Stimulated activated CD8-positive, alpha-beta memory T cell treated with anti-CD3 and anti-CD28 coated beads, Interleukin-2, amount 100 ng/mL, for 48 hours (primary cell): Measurements from ENCODE around the gene ELF2.
A peak's percentile ranks its signal among the peaks of the same experiment; 100 is the strongest.
"Not testable (repeated sequence)": the region's sequence is repeated elsewhere in the genome, so short reads cannot be mapped to it uniquely, and the experiment has no call there.

Experiments
- DNase-seq, 2 donors: peaks; one replicate each; pipeline ENCODE4 v3.0.0-alpha.2; 2020; ENCODE audit warnings: low read depth in 2 of 2

Gene ELF2

DNA sequence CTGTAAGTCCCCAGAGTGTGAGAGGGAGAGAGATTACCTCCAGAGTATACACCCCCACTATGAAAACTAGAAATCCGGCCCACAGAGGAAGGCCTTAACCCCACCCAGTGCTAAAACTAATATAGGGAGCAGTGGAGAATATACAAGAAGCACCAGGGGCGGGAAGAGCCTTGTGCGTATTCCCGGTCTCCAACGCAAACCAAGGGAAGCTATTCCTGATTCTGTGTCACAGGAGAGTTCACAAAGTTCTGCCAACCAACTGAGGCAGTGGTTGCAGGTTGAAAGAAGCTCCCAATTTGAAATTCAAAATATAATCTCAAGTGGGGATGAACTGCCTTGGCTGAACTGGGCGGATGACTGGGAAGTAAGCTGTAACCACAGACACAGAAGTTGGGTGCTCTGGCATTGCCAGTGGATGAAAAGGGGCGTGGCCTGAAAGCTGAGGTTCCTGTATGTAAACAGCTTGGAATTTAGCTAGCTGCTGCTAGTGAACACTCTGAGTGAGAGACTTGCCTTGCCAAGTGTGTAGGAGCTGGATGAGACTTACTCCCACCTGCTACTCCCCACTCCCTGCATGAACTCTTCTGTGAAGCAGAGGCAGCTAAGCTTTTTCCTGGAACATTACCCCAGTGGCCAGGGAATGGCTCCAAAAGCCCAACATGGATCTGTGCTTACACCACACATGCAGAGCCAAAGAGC lies 32.7 kb downstream of the ELF2 start:
- DNase-seq: no peak

DNA sequence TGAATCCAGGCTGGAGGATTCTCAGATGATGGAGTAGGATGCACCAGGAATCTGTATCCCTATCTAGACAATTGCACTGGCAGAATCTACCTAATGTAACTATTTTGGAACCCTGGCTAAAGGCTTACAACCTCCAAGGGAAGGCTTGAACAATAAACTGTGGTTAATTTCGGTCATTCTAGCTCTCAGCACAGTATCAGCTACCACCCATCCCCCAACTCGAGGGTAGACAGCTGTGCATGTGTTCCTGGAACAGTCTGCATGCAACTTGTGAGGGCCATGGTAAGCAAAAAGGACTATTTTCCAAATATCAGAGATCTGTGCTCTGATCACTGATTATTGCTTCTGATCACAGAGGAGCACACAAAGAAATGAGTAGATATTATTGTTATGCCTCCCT lies 34.0 kb downstream of the ELF2 start:
- DNase-seq: no peak

DNA sequence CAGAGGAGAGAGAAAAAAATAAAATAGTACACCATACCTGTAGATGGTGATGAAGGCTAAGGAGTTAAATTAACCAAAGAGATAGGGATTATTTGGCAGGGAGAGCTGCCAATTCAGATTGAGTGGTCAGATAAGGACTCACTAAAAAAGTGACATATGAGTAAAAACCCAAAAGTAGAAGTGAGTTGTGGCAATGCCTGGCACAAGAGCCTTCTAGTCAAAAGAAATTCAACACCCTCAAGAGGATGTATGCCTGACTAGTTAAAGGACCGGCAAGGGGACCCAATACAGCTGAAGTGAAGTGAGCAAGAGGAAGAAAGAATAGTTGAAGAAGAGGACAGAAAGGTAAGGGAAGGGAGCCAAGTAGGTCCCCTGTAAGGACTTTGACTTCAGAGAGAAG lies 34.9 kb downstream of the ELF2 start:
- no peak for DNase-seq

DNA sequence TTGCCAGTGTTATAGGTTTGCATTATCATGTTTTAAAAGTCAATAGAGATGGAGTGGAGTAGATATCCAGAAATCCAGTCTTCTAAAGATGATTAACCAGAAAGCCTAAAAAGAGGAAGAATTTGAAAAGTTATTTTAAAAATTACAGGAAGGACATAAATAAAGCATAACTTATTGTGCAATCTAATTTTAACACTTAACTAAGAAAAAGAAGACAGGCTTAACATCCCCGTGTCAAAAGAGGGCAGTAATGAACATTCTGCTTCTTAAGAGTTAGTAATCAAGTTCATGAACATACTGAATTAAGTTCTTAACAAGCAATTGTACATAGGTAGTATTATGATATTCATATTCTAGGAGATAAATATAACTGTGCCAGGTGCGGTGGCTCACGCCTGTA lies 39.3 kb downstream of the ELF2 start:
- DNase-seq: no peak

DNA sequence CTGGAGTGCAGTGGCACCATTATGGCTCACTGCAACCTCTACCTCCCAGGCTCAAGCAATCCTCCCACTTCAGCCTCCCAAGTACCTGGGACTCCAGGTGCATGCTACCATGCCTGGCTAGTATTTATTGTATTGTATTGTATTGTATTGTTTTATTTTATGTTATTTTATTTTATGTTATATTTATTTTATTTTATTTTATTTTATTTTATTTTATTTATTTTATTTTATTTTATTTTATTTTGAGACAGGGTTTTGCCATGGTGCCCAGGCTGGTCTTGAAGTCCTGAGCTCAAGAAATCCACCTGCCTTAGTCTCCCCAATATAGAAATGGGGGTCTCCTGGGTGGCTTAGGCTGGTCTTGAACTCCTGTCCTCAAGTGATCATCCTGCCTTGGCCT lies 42.6 kb downstream of the ELF2 start:
- no peak for DNase-seq

DNA sequence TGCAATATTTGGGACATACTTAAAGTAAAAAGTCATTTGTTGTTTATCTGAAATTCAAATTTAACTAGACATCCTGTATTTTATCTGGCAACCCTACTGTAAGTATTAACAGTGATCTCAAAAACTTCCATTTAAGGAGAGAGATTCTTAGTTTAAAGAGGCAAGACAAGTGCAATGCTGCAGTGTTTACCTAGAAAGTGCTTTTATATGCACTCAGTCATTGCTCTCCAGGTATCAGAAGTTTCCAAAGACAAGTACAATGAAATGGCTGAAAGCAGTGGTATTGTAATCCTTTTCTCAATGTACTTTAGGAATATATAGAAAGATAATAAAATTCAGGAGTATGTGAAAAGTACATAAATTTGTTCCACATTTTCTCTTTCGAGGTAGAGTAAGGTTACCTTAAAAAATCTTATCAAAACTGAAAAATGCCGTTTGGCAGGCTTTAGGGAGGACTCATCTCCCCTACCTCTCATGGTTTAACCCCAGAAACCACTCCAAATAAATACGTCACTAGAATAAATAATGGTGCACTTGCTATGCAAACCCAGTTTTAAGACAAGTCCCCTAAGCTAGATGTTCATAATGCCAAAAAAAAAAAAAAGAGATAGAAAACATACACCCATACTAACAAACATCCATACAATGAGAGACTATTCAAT lies 45.7 kb downstream of the ELF2 start:
- DNase-seq: no peak

DNA sequence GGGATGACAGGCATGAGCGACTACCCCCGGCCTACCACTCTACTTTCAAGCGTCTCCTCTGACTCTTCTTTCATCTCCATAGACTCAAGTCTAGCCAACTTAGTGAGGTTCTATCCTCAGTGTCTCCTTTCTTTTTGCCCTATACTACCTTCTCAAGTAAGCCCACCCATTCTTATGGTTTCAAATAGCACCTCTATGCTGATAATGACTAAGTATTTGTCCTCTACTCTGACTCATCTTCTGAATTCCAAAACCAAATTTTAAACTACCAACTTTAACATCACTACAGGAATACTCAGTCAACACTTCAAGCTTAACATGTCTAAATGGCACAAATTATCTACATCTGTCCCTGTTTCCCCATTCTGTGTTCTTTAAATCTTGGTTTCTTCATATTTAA lies 47.8 kb downstream of the ELF2 start:
- no peak for DNase-seq

DNA sequence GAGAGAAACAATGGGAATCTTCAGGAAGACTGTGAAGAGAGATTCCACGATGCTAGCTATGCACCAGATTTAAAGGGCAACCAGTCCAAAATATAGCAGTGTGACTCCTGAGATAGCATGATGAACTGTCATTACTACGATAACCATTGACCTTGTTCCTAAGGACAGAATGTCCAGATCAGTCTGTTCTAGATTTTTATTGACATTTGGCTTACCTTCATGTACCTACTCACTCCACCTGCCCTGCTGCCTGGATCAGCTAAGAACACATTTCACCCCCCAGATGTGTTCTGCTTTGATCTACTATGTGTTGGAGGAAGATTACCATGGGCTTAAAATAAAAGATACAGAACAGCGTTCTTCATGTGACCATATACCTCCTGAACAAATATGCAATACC lies 50.1 kb downstream of the ELF2 start:
- no peak for DNase-seq

DNA sequence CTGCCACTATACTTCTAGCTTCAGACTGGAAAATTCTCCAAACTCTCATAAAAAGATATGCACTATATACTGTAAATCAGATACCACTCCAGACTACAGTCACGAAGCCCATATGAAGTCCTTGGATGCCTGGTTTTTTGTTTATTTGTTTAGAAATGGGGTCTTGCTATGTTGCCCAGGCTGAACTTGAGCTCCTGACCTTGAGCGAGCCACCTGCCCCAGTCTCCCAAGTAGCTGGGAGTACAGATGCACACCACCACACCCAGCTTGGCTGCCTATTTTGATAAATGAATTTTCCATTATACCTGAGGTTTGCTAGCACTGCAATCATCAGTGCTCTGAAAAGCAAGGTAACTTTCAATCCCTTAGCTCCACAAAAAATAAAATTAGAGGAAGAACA lies 53.1 kb downstream of the ELF2 start:
- DNase-seq: no peak

DNA sequence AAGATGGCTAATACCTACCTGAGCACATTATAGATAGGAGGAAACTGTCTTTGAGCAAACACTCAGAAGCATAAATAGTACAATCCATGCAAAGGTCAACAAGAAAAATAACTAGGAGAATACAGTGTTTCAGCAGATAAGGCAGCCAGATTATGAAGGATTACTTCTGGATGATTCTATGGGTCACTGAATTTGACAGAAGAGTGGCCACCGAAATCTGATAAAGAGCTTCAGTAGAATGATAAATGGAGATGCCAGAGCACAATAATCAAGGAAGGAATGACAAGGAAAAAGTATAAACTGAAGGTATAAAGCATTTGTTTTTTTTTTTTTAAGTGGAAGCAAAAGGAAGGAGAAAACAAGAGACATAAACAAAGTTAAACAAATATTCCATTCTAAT lies 58.7 kb downstream of the ELF2 start:
- DNase-seq: no peak

DNA sequence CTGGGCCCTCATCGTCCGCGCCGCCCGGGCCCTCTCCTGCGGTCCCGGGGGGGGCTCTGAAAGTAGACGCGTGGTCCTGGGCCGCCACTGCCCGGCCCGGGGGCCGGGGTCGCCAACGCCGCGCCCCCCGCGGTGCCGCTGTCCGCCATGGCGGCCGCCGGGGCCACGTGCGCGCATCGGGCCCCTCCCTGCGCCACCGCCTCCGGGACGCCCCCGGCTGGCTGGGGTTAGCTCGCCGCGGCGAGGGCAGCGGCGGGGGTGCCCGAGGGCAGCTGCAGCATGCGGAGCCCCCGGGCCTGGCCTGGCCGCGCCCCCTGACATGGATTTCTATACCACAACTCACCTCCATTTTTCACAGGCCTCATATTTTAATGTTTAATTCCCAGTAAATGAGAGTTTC lies 61.8 kb downstream of the ELF2 start:
- DNase-seq: no peak

DNA sequence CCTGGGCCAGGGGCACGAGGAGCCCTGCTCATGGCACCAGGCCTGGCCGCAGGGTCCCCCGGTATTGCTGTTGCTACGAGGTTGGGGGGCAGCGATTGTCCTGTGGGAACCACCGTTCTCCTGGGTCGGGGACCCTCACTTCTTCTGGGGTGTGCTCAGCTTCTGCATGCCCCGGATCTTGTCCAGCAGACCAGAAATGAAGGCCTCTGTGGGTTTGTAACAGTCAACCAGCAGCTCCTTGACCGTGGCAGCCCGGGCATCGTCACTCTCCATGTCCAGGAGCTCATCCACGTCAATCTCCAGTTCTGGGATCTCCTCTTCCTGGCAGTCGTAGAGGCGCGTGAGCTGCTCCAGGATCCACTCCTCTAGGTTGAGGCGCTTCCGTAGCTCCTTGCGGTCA lies 62.2 kb downstream of the ELF2 start:
- not testable (repeated sequence) for DNase-seq

DNA sequence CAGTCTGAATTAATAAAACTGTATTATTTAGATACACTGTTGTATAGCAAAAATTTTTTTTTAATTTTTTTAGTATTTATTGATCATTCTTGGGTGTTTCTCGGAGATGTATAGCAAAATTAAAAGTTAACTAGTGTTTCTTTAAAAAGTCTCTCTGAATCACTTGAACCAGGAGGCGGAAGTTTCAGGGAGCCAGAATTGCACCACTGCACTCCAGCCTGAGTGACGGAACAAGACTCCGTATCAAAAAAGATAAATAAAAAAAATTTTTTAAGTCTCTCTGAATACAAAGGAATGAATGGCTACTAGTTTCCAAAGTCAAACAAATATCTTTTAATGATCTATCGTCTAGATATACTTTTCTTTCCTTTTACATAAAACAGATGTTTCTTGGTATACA lies 64.4 kb downstream of the ELF2 start:
- DNase-seq: no peak

DNA sequence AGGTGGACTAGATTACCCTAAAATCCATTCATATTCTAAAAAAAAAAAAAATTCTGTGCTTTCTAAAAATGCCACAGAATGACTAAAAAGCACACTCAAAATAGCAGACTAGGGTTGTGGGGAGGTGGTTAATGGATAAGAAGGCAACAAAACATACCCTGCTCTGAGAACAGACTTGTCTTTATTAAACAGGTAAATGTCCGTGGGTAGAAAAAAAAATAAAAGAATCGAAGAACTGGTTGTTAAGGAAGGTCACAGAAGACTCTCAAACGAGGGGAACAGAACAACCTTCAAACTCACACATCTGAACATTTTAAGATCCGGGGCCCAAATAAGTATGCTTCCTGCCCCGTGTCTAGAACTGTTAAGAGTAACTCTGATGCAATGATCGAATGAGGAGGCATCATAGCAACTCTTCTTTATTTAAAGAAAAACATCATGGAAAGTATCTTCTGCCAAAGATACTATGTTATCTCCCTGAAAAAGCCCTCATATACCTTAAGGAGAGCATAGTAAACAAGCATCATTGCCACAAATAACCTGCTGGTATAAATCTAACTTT lies 68.4 kb downstream of the ELF2 start:
- no peak for DNase-seq

DNA sequence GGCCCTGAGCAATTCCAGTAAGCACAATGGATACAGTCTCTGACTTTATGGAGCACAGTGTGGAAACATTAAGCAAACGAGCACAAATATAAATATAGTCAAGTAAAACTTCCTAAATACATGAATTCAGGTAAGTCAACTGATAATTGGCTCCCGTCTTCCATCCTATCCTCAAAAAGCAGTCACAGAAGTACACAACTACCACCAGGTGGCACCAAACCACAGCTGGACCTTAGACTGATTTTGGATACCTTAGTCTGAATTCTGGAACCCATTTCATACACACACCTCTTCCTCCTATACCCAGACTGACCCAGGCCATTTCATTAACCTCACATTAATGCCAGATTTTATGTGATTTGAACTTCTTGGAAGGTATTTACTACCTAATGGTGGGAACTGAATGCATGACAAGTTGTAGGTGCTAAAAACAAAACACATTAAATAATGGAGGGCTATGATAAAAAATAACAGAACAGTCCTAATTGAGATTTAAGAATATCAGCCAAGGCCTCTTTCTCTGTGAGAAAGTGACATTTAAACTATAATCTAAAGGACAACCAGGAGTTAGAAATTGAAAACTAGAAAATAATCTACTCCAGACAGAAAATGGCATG lies 77.5 kb downstream of the ELF2 start:
- peak; percentile 44 to 55 for DNase-seq

DNA sequence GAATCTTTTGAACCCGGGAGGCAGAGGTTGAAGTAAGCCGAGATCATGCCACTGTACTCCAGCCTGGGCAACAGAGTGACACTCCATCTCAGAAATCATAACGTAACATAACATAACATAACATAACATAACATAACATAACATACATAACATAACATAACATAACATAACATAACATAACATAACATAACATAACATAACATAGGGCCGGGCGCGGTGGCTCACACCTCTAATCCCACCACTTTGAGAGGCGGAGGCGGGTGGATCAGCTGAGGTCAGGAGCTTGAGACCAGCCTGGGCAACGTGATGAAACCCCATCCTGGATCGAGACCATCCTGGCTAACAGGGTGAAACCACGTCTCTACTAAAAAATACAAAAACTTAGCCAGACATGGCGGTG lies 84.7 kb downstream of the ELF2 start:
- no peak for DNase-seq

DNA sequence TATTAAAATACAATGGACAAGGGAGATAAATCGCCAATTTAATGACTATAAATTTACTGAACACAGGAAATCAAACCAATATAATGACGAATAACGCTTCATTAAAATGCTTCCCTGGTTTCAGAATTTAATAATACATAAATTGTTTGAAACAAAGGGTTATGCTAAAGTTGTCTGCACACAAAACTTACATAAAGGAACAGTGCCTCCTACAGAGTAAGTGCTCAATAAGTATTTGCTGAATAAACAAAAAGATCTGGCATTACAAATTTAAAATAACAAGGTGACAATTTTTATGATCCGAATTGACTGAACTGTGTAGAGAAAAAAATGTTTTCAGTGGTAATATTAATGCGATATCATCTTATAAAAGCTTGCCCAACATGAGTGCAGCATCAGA lies 91.9 kb downstream of the ELF2 start:
- no peak for DNase-seq

DNA sequence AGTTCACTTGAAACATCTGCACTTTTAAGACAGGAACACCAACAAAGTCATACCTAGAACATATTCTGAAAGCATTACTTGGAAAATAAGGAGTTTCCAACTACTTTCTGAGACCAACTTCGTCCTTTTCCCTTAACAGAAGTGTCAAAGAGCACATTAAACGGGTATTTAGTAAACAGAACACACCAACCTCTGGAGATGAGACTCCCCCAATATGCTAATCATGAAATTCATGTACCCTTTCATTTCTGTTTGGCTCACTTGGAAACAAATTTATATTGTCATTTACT lies 92.3 kb downstream of the ELF2 start:
- DNase-seq: no peak

DNA sequence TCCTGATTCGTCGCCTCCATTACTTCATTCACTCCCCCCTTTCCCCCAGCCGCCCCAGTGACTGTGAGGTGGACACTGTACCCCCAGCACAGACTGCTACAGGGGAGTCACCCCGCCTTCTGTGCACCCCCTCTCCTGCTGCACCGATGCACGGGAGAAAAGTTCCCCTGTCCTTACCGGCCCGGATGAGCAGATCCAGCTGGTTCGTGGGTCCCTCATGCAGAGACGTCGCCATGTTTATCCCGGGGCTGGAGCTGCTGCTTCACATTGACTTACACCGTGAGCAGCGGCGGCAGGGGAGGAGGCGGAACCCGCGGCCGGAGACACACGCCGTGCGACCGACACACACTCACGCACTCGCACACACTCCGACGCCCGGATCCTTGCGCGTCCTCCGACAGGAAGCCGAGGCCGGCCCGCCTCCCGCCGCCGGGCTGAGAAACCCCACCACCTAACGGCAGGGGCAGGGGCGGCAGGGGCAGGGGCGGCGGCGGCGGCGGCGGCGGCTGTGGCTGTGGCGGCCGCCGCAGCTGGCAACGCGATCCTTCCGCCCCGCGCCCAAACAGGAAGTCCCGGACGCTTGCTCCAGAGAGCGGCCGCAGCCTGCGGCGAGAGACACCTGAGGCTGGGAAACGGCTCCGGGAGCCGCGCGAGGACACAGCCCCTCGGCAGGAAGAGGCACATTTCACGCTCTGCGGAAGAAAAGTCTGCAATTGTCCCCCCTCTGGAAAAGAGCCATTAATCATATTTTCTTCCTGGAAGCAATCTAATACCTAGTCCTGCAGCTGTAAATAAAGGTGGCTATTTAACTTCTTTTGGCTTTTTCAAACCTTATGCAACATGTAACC lies 92.8 kb downstream of the ELF2 start:
- DNase-seq: peak; percentile 71 to 77

DNA sequence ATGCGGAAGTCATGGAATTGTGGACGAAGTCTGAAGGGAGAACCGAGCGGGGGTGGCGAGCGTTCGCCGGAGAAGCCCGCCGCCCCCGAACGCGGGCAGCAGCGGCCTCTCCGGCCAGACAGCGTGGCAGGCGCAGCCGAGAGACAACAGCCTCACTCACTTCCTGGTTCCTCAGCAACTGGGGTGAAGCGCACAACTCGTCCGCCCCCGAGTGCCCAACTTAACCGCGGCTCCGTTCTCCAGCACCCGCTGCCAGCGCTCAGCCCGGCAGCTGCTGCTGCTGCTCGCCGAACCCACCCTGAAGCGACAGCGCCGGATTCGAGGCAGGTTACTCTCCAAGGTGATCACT lies 93.4 kb downstream of the ELF2 start:
- peak; percentile 34 to 45 for DNase-seq

DNA sequence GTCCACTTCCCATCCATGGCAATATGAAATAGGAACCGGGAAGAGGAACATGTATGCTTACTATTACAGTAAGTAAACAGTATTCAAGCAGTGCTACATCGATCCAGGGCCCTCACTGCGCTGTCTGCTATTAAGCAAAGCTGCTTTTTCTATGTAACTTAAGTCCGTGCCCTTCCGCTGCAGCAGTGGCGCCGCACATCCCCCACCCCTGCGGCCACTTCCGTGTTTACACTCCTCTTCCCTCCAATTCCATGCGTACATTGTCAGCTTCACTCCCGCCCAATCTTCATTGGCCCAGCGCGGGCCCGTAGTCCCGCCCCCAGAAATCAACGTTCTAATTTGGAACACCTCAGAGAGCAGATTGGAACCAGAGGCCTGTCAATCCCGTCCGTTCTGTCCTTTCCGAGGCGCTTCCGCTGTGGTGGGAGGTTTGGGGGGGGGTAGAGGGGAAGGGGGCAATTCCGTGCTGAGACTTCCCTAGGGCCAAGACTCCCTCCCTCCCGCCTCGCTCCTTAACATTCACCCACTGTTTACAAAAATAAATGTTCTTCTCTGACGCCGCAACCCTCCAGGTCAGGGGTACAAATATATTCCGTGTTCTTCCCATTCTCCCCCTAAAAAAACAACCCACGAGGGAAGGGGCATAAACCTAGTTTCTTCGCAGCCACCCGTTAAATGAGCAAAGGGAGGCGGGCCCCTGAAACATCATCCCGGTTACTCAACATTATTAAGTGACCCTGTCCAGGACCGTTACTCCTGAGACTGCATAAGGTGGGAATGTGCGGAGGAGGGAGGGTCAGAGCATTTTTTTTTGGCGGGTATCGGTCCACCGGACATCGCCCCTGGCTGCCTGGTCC lies 94.0 kb downstream of the ELF2 start:
- DNase-seq: peak; percentile 81 to 89

DNA sequence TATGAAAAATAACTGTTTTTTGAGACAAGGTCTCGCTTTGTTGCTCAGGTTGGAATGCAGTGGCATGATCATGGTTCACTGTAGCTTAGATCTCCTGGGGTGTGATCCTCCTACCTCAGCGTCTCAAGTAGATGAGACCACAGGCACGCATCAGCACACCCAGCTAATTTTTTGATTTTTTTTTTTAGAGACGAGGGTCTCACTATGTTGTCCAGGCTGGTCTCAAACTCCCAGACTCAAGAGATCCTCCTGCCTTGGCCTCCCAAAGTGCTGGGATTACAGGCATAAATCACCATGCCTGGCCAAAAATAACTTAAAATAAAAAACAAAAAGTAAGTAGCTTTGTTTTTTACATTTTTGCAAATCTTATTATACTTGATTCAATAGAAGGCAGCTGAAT lies 98.1 kb downstream of the ELF2 start:
- DNase-seq: no peak
